Activated T-cell treated with anti-CD3 and anti-CD28 coated beads for 24 hours (primary cell): ENCODE results near the gene CREBBP.

ENCODE experiments used
- DNase-seq: peaks from one replicate; pipeline ENCODE4 v3.0.0-alpha.2; 2020; ENCODE audit warnings: low read depth

The CREBBP gene

GRCh38 chr16:3856367-3857141 is 24.0 kb downstream of the CREBBP start:
- no peak for DNase-seq

- no peak for DNase-seq
These were observed 25.6 kb downstream of the CREBBP start for GRCh38 chr16:3854750-3855541.

- DNase-seq, result no peak
These were observed 30.0 kb downstream of the CREBBP start for GRCh38 chr16:3850544-3850899.

DNA sequence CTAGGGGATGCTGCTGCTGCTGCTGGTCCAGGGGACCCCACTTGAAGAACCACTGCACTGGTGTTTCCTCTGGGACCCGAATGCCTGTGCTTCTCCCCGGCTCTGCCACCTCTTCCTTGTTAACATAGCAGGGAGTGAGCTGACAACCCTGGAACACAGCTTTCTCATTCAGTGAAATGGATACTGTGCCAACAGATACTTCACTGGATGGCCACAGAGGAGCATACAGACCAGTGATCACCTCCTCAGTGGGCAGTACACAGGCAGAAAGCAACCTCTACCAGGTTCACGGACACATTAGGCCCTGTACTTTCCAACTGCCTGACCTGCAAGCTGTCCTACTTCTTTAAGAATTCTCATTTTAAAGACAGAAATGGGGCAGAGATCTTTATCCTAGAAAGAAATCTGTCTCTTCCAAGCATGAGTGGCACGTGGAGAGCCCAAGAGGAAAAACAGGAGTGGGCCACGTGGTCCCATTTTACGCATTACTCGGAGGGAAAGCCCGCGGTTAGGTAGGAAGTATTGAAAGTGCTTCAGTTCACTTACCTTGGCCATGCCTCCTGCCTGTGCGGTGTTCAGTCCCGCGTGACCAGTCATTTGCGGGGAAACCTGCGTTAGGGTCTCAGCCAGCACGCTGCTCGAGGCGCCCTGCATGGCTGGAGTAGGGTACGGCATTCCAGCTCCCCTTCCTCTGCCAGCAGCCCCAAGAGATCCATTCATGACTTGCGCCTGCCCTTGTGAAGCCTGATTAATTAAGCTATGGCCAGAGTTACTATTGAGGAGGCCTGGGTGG is 30.6 kb downstream of the CREBBP start:
- DNase-seq, result no peak

DNA sequence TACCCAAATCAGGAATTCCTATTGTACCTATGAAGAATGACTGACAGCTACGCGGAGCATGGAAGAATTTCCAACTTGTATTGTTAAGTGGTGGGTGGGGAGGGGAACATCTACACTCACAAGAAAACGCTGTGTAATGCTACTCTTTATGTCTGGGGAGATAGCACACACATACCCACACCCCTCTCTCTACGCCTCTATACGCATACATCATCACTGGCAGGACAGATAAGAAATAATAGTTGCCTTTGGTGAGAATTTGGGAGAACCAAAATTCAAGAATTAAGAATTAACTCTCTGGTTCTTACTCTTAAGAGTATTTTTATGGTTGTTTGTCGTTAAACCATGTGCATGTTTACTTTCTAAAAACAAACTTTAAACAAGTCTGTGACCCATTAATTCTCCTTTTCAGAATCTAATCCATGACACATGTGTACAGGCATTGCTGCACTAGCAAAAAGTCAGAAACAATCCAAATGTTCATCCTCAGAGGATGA is 33.9 kb downstream of the CREBBP start:
- no peak for DNase-seq

DNA sequence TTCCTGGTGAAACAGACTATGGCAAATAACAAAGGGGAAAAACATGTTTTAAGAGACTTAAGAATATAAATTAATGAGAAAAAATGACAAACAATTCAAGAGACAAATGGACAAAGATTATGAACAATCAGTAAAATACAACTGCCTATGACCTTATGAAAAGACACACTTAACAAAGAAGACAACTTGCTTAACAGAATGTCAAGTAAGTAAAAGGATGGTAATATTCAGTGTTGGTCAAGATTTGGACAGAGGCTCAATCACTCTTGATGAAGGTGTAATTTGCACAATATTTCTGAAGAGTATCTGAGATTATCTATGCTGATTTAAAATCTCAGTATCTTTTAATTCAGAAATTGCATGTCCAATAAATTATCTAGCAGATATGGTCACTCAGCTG is 34.4 kb downstream of the CREBBP start:
- no peak for DNase-seq

DNA sequence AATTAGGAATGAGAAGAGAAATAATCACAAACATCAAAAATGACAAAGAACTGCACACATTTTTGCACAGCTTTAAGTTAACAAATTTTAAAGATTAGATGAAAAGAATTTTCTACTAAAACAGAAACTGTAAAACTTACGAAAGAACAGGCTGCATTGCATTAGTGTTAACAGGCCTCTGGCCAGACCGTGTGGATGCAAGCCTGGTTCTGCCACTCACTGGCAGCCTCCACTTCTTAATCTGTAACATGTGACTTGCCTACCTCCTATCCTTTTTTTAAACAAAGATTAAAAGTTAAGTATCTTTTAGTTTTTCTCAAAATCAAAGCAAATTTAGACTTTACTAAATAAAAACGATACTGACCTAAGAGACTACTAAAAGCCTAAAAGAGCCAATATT is 37.5 kb downstream of the CREBBP start:
- no peak for DNase-seq

GRCh38 chr16:3841729-3842508 is 38.6 kb downstream of the CREBBP start:
- no peak for DNase-seq

DNA sequence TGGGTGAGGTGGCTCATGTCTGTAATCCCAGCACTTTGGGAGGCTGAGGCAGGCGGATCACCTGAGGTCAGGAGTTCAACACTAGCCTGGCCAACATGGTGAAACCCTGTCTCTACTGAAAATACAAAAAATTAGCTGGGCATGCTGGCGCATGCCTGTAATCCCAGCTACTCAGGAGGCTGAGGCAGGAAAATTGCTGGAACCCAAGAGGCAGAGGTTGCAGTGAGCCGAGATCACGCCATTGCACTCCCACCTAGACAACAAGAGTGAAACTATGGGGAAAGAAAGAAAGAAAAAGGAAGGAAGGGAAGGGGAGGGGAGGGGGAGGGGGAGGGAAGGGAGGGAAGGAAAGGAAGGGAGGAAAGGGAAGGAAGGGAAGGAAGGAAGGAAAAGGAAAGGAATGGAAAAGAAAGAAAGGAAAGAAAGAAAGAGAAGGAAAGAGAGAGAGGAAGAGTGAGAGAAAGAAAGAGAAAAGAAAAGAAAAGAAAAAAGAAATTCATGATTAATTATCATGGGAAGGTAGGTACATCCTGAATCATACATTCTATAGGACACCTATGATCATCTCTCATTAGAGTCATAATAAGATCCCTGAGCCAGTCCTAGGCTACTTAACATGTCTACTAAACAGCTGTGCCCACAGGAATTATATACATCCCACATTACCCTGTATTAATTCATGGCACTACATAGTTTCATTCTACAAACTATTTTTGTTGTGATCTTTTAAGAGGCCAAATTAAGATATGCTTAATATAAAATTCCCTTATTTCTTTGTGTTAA is 40.9 kb downstream of the CREBBP start:
- no peak for DNase-seq

DNA sequence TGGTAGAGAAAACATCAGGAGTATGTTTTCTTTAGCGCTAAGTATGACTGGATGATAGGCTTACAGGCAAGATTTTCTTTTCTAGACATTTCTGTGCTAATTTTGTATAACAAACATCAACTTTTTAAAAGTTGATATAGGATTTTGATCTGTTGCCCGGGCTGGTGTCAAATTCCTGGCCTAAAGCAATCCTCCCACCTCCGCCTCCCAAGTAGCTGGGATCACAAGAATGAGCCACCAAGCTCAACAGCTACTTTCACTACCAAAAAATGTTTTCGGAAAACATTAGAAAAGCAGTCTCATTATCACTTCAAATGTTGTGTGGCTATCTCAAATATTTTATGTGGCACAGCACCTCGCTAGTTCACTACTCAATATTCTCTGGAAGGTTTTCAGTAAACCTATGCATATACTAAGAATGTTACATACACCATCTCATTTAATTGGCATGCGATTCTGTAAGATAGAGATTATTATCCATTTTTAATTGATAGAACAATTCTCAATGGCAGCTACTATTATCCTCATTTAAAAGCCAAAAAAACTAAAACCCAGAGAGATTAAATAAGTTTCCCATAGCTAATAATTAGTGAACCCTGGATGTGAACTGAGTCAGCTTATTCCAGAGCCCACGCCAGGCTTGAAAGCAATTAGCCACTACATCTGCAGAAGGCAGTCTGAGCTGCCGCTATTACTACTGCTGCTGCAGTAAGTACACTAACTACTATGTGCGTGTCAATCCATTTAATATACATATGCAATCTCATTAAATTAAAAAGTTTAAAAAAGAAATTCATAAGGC is 41.7 kb downstream of the CREBBP start:
- DNase-seq, result no peak

DNA sequence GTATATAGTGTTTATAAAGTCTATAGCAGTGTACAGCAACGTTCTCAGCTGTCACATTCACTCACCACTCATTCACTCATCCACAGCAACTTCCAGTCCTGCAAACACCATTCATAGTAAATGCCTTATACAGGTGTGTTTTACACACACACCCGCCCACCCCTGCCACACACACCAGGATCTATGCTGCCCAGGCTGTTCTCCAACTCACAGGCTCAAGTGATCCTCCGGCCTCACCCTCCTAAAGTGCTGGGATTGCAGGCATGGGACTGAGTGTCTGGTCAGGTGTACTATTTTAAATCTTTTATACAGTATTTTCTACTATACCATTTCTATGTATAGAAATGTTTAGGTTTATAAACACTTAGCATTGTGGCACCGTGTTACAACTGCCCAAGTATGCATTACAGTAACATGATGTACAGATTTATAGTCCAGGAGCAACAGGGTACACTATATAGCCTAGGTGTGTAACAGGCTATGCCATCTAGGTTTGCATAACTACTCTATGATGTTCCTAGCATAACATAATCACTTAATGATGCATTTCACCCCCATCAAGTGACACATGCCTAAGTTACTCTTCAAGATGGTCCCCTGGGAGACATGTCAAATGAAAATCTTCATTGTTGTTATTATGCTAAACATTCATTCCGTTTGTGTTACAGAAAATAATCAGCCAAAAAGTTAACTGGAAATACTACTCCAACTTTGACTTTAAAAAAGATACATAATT is 42.5 kb downstream of the CREBBP start:
- no peak for DNase-seq

- DNase-seq, result no peak
These were observed 43.9 kb downstream of the CREBBP start for GRCh38 chr16:3836641-3837040.

GRCh38 chr16:3835089-3835602 is 45.4 kb downstream of the CREBBP start:
- no peak for DNase-seq

- no peak for DNase-seq
These were observed 47.8 kb downstream of the CREBBP start for GRCh38 chr16:3832668-3833067.

GRCh38 chr16:3830625-3831254 is 49.8 kb downstream of the CREBBP start:
- DNase-seq, result no peak

- no peak for DNase-seq
These were observed 50.6 kb downstream of the CREBBP start for GRCh38 chr16:3829631-3830536.

DNA sequence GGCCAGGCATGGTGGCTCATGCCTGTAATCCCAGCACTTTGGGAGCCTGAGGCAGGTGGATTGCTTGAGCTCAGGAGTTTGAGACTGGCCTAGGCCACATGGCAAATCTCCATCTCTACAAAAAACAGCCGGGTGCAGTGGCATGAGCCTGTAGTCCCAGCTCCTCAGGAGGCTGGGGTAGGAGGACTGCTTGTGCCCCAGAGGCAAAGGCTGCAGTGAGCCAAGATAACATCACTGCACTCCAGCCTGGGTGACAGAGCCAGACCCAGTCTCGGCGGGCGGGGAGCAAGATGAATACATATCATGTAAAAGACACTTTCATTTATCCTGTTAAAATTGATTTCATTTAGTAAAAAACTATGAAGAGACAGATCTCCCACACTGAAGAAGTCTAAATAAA is 54.6 kb downstream of the CREBBP start:
- DNase-seq, result no peak

- no peak for DNase-seq
These were observed 55.4 kb downstream of the CREBBP start for GRCh38 chr16:3825103-3825502.
